Immature natural killer cell (primary cell): Measurements from ENCODE around the gene PLEKHH3. TPM values are rescaled to one million over a fixed set of nuclear protein-coding genes. Genes with fewer than 3 reads are reported as not detected.
"Not testable (repeated sequence)": the region's sequence is repeated elsewhere in the genome, so short reads cannot be mapped to it uniquely, and the experiment has no call there.

Source experiments
- DNase-seq, 3 donors: peaks; one replicate each; pipeline ENCODE4 v3.0.0; 2022; ENCODE audit warnings: mixed read lengths in 1 of 3
- H3K27ac Mint-ChIP-seq, 6 donors: one replicate each; pipeline ENCODE4 v1.8.0; 2020; ENCODE audit warnings: mixed read lengths in 6 of 6, mild to moderate bottlenecking in 5 of 6, inconsistent platforms in 4 of 6, moderate library complexity in 3 of 6
- H3K27me3 Mint-ChIP-seq, 3 donors: one replicate each; pipeline ENCODE4 v1.8.0; 2020 to 2021; ENCODE audit warnings: low read depth in 3 of 3, mild to moderate bottlenecking in 3 of 3, mixed read lengths in 3 of 3, moderate library complexity in 3 of 3, inconsistent platforms in 1 of 3
- H3K36me3 Mint-ChIP-seq, 3 donors: one replicate each; pipeline ENCODE4 v1.8.0; 2020; ENCODE audit warnings: mixed read lengths in 3 of 3, inconsistent platforms in 2 of 3, mild to moderate bottlenecking in 2 of 3
- H3K4me1 Mint-ChIP-seq, 2 donors: one replicate each; pipeline ENCODE4 v1.8.0; 2020; ENCODE audit warnings: inconsistent platforms in 2 of 2, mild to moderate bottlenecking in 2 of 2, mixed read lengths in 2 of 2, moderate library complexity in 1 of 2
- H3K4me3 Mint-ChIP-seq, 5 donors: one replicate each; pipeline ENCODE4 v1.8.0; 2020; ENCODE audit warnings: mild to moderate bottlenecking in 5 of 5, mixed read lengths in 5 of 5, inconsistent platforms in 3 of 5, moderate library complexity in 3 of 5
- H3K9me3 Mint-ChIP-seq, 6 donors: one replicate each; pipeline ENCODE4 v1.8.0; 2020; ENCODE audit warnings: mild to moderate bottlenecking in 6 of 6, mixed read lengths in 6 of 6, inconsistent platforms in 4 of 6, moderate library complexity in 3 of 6
- polyA plus RNA-seq, 3 donors: library from polyadenylated mRNA; unstranded; fragments of 300-500 nt; fragmentation: Illumina TruSeq; gene quantifications; one replicate each; pipeline ENCODE4 v1.2.3, GENCODE V29; 2021

Gene PLEKHH3
- polyA plus RNA-seq, 3 donors from 2014 or later = not detected

DNA sequence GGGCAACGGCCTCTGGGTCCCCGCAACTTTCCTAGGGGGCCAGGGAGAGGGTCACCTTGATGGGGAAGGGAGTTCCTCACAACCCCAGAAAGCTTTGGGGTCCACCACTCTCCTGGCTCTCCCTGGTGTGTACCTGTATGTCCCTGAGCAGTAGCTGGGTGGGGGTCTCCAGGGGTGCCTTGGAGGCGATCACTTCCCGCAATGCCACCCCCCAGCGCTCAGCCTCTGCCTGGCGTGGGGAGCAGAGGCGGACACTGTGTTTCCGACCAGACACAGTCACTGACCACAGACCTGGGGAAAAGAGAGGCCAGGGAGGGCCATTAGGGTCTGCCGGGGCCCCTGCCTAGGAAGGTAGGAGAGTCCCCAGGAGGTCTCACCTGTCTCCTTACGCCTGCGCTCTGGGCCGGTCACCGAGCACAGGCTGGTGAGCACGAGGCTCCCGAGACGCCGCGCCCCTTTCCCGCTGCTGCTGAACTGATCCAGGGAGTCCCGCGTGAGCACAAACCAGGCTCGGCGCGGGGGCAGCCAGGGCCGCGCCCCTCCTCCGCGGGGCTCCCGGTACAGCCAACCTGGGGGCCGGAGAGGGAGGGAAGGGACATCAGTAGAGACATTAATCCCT, 3.4 kb downstream of the PLEKHH3 start:
- Mint-ChIP-seq H3K36me3 (no peaks in the 10 kb centered on the region), H3K4me3 (no peak overlapping the region), H3K4me1 (peaks cover 36 to 38% of the 10 kb centered on the region in 2 donors), H3K27ac (no peak overlapping the region), H3K27me3 (peaks cover 20 to 37% (median 20%) of the 10 kb centered on the region in 3 donors), H3K9me3 (no peaks in the 10 kb centered on the region)
- DNase-seq = no peak

DNA sequence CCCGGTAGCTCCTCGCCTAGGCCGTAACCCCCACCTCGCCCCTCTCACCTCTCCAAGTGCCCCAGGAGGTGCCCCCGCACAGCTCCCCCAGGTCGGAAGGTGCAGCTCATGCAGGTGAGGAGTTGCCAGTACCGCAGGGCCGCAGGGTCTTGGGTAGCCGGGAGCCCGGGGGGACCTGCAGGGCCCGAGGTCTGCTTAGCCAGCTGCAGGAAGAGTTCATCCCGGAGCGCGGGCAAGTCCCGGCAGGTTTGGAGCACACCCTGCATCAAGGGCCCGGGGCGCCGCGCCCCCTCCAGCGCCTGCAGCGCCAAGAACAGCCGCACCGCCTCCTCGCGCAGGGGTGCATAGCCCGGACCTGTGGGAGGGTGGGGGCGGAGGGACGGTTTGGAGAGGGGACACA, 4.8 kb downstream of the PLEKHH3 start:
- Mint-ChIP-seq H3K27me3 (peaks cover 19 to 32% (median 20%) of the 10 kb centered on the region in 3 donors), H3K4me1 (peaks cover 22 to 29% of the 10 kb centered on the region in 2 donors), H3K9me3 (no peaks in the 10 kb centered on the region), H3K4me3 (peak overlapping the region in 2 of 5 donors; percentile 41 to 42), H3K27ac (no peak overlapping the region), H3K36me3 (peaks cover 0 to under 1% (median 0%) of the 10 kb centered on the region in 3 donors)
- no peak for DNase-seq

DNA sequence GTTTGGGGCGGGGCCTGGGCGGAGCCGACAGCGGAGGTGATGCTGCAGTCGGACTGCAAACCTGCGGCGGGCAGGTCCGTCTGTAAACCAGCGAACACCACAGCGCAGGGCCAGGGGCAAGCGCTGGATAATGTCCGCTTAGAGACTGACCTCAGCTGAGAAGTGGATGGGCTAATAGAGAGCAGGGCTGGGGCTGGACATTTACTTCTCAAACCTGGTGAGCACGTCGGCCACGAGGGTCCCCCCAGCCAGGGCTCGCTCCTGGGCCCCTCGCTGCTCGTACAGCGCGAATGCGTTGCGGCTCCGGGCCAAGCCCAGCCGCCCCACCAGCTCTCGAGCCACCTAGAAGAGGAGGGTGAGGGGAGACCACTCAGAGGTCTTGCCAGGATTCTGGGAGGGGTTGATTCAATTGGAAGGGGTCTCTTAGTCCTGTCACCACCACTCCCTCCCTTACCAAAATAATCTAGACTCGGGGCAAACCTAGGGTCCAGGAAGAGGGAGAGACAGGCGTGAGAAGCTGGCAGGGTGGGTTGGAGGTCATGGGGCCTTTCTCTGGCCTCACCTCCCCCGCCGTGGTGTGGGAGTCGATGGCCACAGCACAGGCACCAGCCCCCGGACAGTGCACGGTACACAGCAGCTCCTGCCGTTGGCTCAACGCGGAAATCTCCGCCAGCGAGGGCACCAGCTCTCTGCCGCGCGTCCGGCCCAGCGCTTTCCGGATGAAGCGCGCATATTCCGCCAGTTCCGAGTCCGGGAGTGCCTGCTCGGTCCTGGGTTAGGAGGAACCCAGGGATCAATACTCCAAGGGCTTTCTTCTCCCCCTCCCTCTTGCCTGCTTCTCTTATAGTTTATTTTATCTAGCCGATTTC, 5.8 kb downstream of the PLEKHH3 start:
- Mint-ChIP-seq H3K4me1 (peaks cover 18 to 24% of the 10 kb centered on the region in 2 donors), H3K27me3 (peaks cover 13 to 27% (median 20%) of the 10 kb centered on the region in 3 donors), H3K4me3 (peak overlapping the region; percentile 73 to 90 (median 77)), H3K27ac (no peak overlapping the region), H3K36me3 (peaks cover 0 to 8% (median 5%) of the 10 kb centered on the region in 3 donors), H3K9me3 (no peaks in the 10 kb centered on the region)
- DNase-seq = no peak

DNA sequence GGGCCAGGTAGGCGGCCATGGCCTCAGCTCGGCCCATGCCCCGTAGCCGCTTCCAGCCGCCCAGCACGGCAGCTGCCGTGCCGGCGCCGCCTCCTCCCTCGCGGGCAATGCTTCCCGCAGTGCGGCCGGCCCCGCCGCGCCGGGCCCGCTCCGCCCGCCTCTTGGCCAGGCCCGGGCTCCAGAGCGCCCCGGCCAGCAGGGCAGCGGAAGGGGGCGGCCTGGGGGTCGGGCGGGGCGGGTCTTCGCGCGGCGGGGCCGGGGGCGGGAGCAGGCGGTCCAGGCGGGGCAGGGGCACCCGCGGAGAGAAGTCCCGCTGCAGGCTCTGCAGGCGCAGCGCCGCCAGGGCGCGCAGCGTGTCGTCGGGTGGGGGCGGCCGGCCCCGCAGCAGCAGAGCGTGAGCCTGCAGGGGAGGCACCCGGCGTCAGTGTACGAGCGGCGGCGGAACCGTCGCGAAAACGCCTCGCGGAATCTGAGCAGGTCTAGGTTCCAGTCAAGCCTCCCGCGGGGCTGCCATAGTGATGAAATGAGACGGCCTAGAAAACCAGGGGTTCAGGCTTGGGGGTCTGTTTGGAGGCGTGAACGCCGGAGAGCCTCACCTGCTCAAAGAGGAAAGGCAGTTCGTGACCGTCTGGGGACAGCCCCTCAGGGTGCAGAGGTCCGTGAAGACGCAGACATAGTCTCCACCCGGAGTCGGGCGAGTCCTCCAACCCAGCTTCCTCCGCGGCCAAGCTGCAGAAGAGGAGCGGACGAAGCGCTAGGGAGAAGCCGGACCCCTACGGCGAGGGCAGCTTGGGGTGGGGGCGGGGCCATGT, 6.6 kb downstream of the PLEKHH3 start:
- Mint-ChIP-seq H3K36me3 (peaks cover 0 to 13% (median 8%) of the 10 kb centered on the region in 3 donors), H3K9me3 (no peaks in the 10 kb centered on the region), H3K27me3 (peaks cover 11 to 26% (median 20%) of the 10 kb centered on the region in 3 donors), H3K4me3 (peak overlapping the region; percentile 73 to 90 (median 77)), H3K27ac (no peak overlapping the region), H3K4me1 (peaks cover 18 to 24% of the 10 kb centered on the region in 2 donors)
- DNase-seq = peak; percentile 28 to 39 (median 33)

DNA sequence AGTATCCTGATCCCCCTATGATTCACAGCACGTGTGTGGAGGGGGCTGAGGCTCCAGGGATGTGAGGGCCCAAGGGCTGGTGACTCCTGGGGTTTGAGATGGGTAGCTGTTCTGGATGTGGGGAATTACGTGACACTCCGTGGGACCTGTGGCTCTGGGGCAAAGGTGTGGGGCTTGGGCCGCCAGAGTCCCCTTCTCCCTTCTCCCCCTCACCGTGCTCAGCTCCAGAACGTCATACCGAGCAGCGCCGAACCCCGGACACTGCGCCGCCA, 7.2 kb downstream of the PLEKHH3 start:
- peaks cover 0 to 13% (median 8%) of the 10 kb centered on the region in 3 donors for H3K36me3 Mint-ChIP-seq
- peaks cover 9 to 22% (median 18%) of the 10 kb centered on the region in 3 donors for H3K27me3 Mint-ChIP-seq
- no peak overlapping the region for H3K27ac Mint-ChIP-seq
- no peaks in the 10 kb centered on the region for H3K9me3 Mint-ChIP-seq
- no peak for DNase-seq
- peaks cover 16 to 22% of the 10 kb centered on the region in 2 donors for H3K4me1 Mint-ChIP-seq
- peak overlapping the region in 4 of 5 donors; percentile 57 to 67 (median 62) for H3K4me3 Mint-ChIP-seq

DNA sequence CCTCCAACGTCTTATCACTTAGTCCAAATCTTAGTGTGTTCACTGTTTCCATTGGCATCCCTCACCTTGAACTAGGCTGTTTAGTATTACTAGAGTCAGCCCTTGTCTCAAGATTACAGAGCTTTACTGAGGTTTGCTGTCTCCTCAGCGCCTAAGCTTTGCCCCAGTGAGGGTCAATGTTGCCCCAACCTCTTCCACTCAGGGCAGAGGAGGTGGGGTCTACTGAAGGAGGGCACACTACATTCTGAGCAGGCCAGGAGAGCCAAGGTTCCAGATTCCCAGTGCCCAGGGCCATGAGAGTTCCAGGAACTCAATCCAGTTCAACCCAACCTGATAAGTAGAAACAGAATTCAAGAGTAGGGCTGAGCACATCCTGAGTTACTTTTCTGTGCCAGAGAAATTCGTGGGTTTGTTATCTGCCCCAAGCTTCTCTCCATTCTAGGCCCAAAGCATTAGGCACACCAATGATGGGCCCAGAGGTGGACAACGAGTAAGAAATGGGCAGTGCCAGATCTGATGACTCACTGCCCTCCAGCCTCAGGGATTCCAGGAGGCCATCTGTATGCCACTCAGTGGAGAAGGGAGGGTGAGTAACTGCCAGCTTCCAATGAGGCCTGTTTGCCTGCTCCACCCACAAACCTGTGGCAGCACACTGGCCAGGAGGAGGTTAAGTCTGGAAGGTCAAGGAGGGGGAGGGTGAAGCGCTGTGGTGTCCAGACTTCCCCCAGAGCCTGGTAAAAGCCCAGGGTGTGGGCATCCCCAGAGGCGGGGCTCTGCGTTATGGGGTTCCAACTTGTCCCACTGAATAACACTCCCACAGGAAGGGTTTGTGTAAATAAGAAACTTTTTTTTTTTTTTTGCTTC, 9.5 kb downstream of the PLEKHH3 start:
- no peak overlapping the region for H3K4me3 Mint-ChIP-seq

GRCh38 chr17:42666126-42666525, 10.7 kb downstream of the PLEKHH3 start:
- H3K4me3 Mint-ChIP-seq, H3K9me3 Mint-ChIP-seq, H3K27me3 Mint-ChIP-seq, H3K27ac Mint-ChIP-seq, DNase-seq: not testable (repeated sequence)
- peaks cover 0 to 17% (median 8%) of the 10 kb centered on the region in 3 donors for H3K36me3 Mint-ChIP-seq
- H3K4me1 Mint-ChIP-seq = peaks cover under 1 to 10% of the 10 kb centered on the region in 2 donors

More for the DNA sequence above, 9.5 kb downstream of the PLEKHH3 start:
- H3K27ac Mint-ChIP-seq = no peak overlapping the region
- H3K27me3 Mint-ChIP-seq = peaks cover 5 to 14% (median 13%) of the 10 kb centered on the region in 3 donors
- H3K9me3 Mint-ChIP-seq = no peaks in the 10 kb centered on the region
- peaks cover 8 to 17% of the 10 kb centered on the region in 2 donors for H3K4me1 Mint-ChIP-seq
- H3K36me3 Mint-ChIP-seq = peaks cover 0 to 17% (median 8%) of the 10 kb centered on the region in 3 donors
- DNase-seq = no peak

GRCh38 chr17:42665581-42666001, 11.2 kb downstream of the PLEKHH3 start:
- H3K4me1 Mint-ChIP-seq = peaks cover 0 to 6% of the 10 kb centered on the region in 2 donors
- no peak for DNase-seq
- H3K27ac Mint-ChIP-seq = no peak overlapping the region
- no peak overlapping the region for H3K4me3 Mint-ChIP-seq
- H3K36me3 Mint-ChIP-seq = peaks cover 0 to 17% (median 8%) of the 10 kb centered on the region in 3 donors
- H3K27me3 Mint-ChIP-seq = peaks cover 2 to 6% (median 5%) of the 10 kb centered on the region in 3 donors
- H3K9me3 Mint-ChIP-seq = no peaks in the 10 kb centered on the region

GRCh38 chr17:42660692-42661345, 16.0 kb downstream of the PLEKHH3 start:
- Mint-ChIP-seq H3K36me3 (peaks cover 0 to 10% (median 0%) of the 10 kb centered on the region in 3 donors), H3K27ac (no peak overlapping the region), H3K27me3 (peaks cover 0 to 1% (median 1%) of the 10 kb centered on the region in 3 donors), H3K9me3 (no peaks in the 10 kb centered on the region), H3K4me3 (peak overlapping the region in 1 of 5 donors; percentile 28), H3K4me1 (peaks cover 15 to 24% of the 10 kb centered on the region in 2 donors)
- no peak for DNase-seq

GRCh38 chr17:42659932-42660274, 16.9 kb downstream of the PLEKHH3 start:
- DNase-seq, H3K9me3 Mint-ChIP-seq, H3K36me3 Mint-ChIP-seq, H3K27ac Mint-ChIP-seq, H3K27me3 Mint-ChIP-seq: not testable (repeated sequence)
- peaks cover 19 to 30% of the 10 kb centered on the region in 2 donors for H3K4me1 Mint-ChIP-seq
- H3K4me3 Mint-ChIP-seq = peak overlapping the region; percentile 28 to 92 (median 86)

DNA sequence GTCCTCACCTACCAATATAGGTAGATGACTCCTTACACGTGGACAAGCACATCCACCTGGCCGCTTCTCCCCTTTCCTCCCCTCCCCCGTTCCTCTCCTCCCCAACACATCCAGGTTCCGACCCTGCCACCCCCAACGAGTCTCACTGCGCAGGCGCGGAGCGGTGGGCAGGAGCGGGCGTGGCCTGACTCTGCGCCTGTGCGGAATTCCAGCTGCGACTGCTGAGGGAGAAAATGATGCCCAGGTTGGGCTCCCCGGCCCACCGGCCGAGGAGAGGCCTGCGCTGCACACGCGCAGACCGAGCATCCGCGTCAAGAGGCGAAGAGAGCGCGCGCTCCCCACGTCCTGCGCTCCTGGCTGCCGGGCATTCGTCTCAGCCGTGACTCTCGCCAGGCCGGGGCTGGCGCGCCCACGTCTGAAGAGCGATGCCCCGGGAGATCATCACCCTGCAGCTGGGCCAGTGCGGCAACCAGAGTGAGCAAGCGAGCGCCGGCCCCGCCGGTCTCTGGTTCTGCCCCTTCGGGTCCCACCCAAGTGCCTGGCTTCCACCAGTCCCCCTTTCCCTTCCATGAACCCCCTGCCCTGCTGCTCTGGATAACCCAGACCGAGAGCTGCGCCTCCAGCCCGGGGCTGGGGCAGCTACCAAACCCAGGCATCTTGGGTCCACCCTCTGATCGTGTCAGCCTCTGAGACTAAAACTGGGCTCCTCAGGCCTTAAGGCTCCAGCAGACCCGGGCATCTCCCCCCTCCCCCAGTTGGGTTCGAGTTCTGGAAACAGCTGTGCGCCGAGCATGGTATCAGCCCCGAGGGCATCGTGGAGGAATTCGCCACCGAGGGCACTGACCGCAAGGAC, 17.5 kb downstream of the PLEKHH3 start, which contains the start of gene TUBG2:
TUBG2 (plus strand) TSS at position 206 of the 853 bp plus-strand sequence; CDS start at position 426, 220 bp downstream.
- Mint-ChIP-seq H3K27ac (peak within 1 kb of the TSS in 4 of 6 donors; percentile 27 to 80 (median 55)), H3K4me1 (peaks cover 19 to 30% of the 10 kb centered on the region in 2 donors), H3K4me3 (peak within 1 kb of the TSS; percentile 77 to 92 (median 86)), H3K9me3 (no peaks in the 10 kb centered on the region), H3K27me3 (peaks cover 0 to 7% (median 1%) of the 10 kb centered on the region in 3 donors), H3K36me3 (peaks cover 0 to 2% (median 0%) of the 10 kb centered on the region in 3 donors)
- peak; percentile 47 to 59 (median 51) for DNase-seq
